Neural crest cell (in vitro differentiated cells): ENCODE measurements around the gene SMAD3. TPM values are rescaled to one million over a fixed set of nuclear protein-coding genes. Genes with fewer than 3 reads are reported as not detected.
A peak's percentile ranks its signal among the peaks of the same experiment; 100 is the strongest.

Experiments
- DNase-seq: peaks from one replicate; pipeline ENCODE4 v3.0.0; 2021; ENCODE audit warnings: low read depth, mixed read lengths, low spot score
- H3K27ac Mint-ChIP-seq: one replicate; pipeline ENCODE4 v1.8.0; 2021; ENCODE audit warnings: mild to moderate bottlenecking, mixed read lengths; ENCODE audit not compliant: unreplicated experiment
- H3K27me3 Mint-ChIP-seq: 2 replicates; pipeline ENCODE4 v1.8.0; 2021; ENCODE audit warnings: low read depth, mild to moderate bottlenecking, mixed read lengths
- H3K36me3 Mint-ChIP-seq: 2 replicates; pipeline ENCODE4 v1.8.0; 2021; ENCODE audit warnings: low read depth, mild to moderate bottlenecking, mixed read lengths
- H3K4me1 Mint-ChIP-seq: 2 replicates; pipeline ENCODE4 v1.8.0; 2021; ENCODE audit warnings: mixed read lengths
- H3K4me3 Mint-ChIP-seq: one replicate; pipeline ENCODE4 v1.8.0; 2021; ENCODE audit warnings: mild to moderate bottlenecking, mixed read lengths
- H3K9me3 Mint-ChIP-seq: 2 replicates; pipeline ENCODE4 v1.8.0; 2021; ENCODE audit warnings: mixed read lengths
- total RNA-seq: library from RNA; stranded (reverse); gene quantifications from 2 replicates; pipeline ENCODE4 v1.2.1, GENCODE V29; 2021
- TF ChIP-seq, protein P1 (sequence below): fragments of 200-600 bp; sonication (generic); conservative IDR thresholded peaks from 2 replicates; pipeline ENCODE4 v1.5.0; 2021; ENCODE audit warnings: antibody characterized with exemption, mild to moderate bottlenecking

SMAD3 gene
- total RNA-seq, 1 donor from 2014 or later = 39.5 TPM

DNA sequence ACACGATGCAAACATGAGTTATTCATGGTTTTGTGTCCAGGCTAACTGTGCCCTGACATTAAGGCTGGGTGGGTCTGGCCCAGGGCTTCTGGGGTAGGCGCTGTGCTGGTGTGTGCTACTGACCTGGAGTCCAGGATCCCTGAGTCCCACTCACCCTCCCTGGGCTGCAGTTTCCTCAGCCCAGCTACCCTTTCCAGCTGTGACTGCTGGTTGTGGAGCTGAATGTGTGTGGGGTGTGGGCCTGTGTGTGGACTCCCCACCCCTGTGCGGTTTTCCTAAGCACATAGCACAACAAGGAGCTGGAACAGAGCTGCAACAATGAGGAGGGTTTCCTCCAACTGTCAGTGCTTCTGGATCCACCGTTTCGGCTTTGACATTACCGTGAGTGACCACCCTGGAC is 38.0 kb downstream of the SMAD3 start:
- Mint-ChIP-seq H3K36me3 (no peaks in the 10 kb centered on the region), H3K4me3 (no peak overlapping the region), H3K4me1 (peaks cover 45% of the 10 kb centered on the region), H3K27ac (no peak overlapping the region), H3K9me3 (no peaks in the 10 kb centered on the region), H3K27me3 (no peaks in the 10 kb centered on the region)
- DNase-seq = no peak
- TF ChIP-seq, protein P1, sequence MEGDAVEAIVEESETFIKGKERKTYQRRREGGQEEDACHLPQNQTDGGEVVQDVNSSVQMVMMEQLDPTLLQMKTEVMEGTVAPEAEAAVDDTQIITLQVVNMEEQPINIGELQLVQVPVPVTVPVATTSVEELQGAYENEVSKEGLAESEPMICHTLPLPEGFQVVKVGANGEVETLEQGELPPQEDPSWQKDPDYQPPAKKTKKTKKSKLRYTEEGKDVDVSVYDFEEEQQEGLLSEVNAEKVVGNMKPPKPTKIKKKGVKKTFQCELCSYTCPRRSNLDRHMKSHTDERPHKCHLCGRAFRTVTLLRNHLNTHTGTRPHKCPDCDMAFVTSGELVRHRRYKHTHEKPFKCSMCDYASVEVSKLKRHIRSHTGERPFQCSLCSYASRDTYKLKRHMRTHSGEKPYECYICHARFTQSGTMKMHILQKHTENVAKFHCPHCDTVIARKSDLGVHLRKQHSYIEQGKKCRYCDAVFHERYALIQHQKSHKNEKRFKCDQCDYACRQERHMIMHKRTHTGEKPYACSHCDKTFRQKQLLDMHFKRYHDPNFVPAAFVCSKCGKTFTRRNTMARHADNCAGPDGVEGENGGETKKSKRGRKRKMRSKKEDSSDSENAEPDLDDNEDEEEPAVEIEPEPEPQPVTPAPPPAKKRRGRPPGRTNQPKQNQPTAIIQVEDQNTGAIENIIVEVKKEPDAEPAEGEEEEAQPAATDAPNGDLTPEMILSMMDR = no peak

DNA sequence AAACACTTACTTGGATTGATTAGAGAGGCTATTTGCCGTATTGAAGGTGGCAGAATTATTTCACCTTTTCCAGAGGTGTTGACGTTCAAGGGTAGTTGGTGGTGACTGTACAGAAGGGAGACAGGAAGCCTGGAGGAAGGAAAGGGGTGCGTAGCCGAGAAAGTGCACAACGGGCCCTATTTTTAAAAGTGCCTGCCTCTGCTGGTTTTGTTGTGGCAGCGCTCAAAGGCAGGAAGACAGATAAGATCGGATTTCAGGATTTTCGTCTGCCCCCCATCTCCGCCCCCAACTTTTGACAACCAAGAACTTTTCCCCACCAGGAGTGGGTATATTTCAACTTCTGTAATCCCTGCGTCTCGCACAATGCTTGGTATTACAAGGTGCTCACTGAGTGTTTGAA is 38.5 kb downstream of the SMAD3 start:
- Mint-ChIP-seq H3K27ac (no peak overlapping the region), H3K9me3 (no peaks in the 10 kb centered on the region), H3K36me3 (no peaks in the 10 kb centered on the region), H3K27me3 (no peaks in the 10 kb centered on the region), H3K4me1 (peaks cover 50% of the 10 kb centered on the region), H3K4me3 (no peak overlapping the region)
- TF ChIP-seq, protein P1 = no peak
- no peak for DNase-seq

- no peak overlapping the region for H3K4me3 Mint-ChIP-seq
- H3K27ac Mint-ChIP-seq = peak overlapping the region; percentile 45
- H3K4me1 Mint-ChIP-seq = peaks cover 54% of the 10 kb centered on the region
- H3K9me3 Mint-ChIP-seq = no peaks in the 10 kb centered on the region
- DNase-seq = no peak
- H3K27me3 Mint-ChIP-seq = no peaks in the 10 kb centered on the region
- H3K36me3 Mint-ChIP-seq = peaks cover 4% of the 10 kb centered on the region
- TF ChIP-seq, protein P1 = no peak
Observed at GRCh38 chr15:67104510-67104909, 39.1 kb downstream of the SMAD3 start.

DNA sequence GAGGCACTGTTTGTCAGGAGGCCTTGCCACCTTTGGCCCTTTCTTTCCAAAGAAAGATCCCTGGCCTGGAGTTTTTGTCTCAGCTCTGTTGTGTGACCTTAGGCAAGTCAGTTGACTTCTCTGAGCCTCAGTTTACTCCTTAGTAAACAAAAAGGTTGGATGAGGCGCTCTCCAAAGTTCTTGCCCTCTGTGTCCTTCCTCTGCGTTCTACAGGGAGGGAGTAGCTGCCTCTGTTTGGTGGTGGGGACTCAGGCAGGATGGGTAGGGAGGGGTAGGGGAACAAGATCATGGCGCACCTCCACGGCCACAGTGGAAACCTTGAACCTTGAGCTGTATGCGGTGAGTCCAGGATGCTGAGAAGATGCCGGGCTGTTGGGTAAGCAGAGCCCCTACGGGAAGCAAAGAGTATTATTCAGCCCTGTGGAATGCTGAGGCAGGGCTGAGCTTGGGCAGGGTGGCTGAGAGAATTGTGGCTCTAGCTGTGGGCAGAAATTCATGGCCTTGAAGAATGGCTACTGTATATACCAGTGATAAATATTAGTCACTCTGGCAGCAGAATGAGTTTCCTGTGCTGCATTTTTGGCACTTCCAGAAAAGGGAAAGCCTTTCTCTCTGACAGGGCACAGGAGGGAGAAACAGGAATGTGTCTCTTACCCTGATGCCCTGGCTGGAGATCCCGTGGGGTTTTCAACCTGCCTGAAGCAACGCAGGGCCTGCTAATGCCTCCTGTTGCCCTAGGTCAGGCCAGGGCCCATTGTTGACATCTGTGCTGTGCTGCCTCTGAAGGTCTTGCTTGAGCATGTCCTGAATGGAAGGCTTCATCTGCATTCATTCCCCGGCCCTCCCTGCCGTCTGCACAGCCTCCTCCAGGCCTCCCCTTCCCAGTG is 39.9 kb downstream of the SMAD3 start:
- Mint-ChIP-seq H3K9me3 (no peaks in the 10 kb centered on the region), H3K4me1 (peaks cover 61% of the 10 kb centered on the region), H3K27me3 (no peaks in the 10 kb centered on the region), H3K4me3 (no peak overlapping the region), H3K27ac (no peak overlapping the region), H3K36me3 (peaks cover 8% of the 10 kb centered on the region)
- no peak for DNase-seq
- TF ChIP-seq, protein P1 = no peak

DNA sequence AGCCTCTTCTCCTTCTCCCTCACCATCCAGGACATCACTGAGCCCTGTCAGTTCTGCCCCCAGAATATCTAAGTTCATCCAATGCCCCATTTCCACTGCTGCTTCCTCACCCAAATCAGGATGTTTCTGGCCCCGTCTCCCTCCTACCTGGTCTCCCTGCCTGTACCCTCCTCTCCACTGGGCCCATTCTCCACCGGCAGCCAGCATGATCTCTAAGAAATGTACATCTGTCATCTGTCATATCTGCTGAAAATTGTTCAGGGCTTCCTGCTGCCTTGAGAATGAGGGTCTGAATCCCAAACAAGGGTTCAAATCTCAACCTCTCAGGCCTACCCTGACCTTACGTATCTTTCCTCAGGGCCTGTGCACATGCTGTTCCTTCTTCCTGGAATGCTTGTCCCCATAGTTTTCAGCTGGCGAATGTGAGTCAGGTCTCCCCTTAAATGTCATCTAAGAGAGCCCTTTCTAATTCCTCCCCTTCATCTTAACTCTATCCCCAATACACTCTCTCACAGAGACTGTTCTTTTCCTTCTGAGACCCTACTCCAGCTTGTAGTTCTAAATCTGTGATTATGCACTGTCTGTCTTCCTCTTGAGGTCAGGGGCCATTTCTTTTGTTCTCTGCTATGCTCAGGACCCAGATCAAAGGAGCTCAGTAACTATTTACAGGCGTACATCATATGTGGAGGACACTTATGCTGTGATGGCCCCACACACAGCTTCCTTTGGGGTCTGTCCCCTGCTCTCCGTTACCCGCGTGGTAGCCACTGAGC is 40.8 kb downstream of the SMAD3 start:
- peaks cover 3% of the 10 kb centered on the region for H3K9me3 Mint-ChIP-seq
- H3K36me3 Mint-ChIP-seq = peaks cover 14% of the 10 kb centered on the region
- H3K27ac Mint-ChIP-seq = no peak overlapping the region
- H3K27me3 Mint-ChIP-seq = no peaks in the 10 kb centered on the region
- TF ChIP-seq, protein P1 = no peak
- H3K4me3 Mint-ChIP-seq = no peak overlapping the region
- peaks cover 64% of the 10 kb centered on the region for H3K4me1 Mint-ChIP-seq
- DNase-seq = no peak
